ENCODE data around the gene NHLRC1. TPM values are rescaled to one million over a fixed set of nuclear protein-coding genes. Genes with fewer than 3 reads are reported as not detected.

NHLRC1 gene
- polyA plus RNA-seq, 3 donors: 0.75 to 3.1 (median 1.4) TPM

- H2AFZ ChIP-seq (ENCODE audit: insufficient read depth, low read depth, low read length, poor library complexity, severe bottlenecking): no peak overlapping the region
- H3K4me2 ChIP-seq (replicated peaks; ENCODE audit: extremely low read depth, low read length, poor library complexity, severe bottlenecking): no peak overlapping the region
- H3K36me3 ChIP-seq (replicated peaks in 1 of 2; ENCODE audit: control insufficient read depth in 1 of 2, insufficient read depth in 2 of 2, low read length in 2 of 2): peaks cover 57 to 61% of the 10 kb centered on the region in 2 donors
- DNase-seq: no peak
- TF ChIP-seq, protein P1, sequence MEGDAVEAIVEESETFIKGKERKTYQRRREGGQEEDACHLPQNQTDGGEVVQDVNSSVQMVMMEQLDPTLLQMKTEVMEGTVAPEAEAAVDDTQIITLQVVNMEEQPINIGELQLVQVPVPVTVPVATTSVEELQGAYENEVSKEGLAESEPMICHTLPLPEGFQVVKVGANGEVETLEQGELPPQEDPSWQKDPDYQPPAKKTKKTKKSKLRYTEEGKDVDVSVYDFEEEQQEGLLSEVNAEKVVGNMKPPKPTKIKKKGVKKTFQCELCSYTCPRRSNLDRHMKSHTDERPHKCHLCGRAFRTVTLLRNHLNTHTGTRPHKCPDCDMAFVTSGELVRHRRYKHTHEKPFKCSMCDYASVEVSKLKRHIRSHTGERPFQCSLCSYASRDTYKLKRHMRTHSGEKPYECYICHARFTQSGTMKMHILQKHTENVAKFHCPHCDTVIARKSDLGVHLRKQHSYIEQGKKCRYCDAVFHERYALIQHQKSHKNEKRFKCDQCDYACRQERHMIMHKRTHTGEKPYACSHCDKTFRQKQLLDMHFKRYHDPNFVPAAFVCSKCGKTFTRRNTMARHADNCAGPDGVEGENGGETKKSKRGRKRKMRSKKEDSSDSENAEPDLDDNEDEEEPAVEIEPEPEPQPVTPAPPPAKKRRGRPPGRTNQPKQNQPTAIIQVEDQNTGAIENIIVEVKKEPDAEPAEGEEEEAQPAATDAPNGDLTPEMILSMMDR (IDR thresholded peaks at IDR 0.05): no peak
- Mint-ChIP-seq H3K36me3 (peaks cover 54 to 85% of the 10 kb centered on the region in 2 donors), H3K27me3 (ENCODE audit: low read depth in 3 of 3) (no peaks in the 10 kb centered on the region), H3K4me1 (peaks cover 14% of the 10 kb centered on the region), H3K27ac (peak overlapping the region in 3 of 7 donors; percentile 28 to 48 (median 37)), H3K4me3 (no peak overlapping the region), H3K9me3 (no peaks in the 10 kb centered on the region)
- H3K9me3 ChIP-seq (replicated peaks in 1 of 2; ENCODE audit: control insufficient read depth in 1 of 2, insufficient read depth in 1 of 2, low read length in 2 of 2): no peaks in the 10 kb centered on the region
- H3K27ac ChIP-seq (ENCODE audit: low read depth in 1 of 2, low read length in 2 of 2): no peak overlapping the region
- H3K4me3 ChIP-seq (replicated peaks in 1 of 3; ENCODE audit: low read depth in 2 of 3, low read length in 3 of 3): no peak overlapping the region
- intact Hi-C loops (cut with micrococcal nuclease): no loop called here
- no peaks in the 10 kb centered on the region for H3K27me3 ChIP-seq (ENCODE audit: control insufficient read depth in 2 of 2, insufficient read depth in 2 of 2, low read length in 2 of 2)
- no peak overlapping the region for H3K9ac ChIP-seq (ENCODE audit: insufficient read depth, low read length, poor library complexity, severe bottlenecking)
- H3K4me1 ChIP-seq (ENCODE audit: control insufficient read depth in 1 of 2, insufficient read depth in 2 of 2, low read length in 2 of 2): peaks cover 3 to 7% of the 10 kb centered on the region in 2 donors
- whole genome bisulfite sequencing (ENCODE audit: insufficient coverage): no CpG with 5 or more reads among the region's 2 CpGs
- H3K79me2 ChIP-seq (ENCODE audit: insufficient read depth, low read length): peaks cover 26% of the 10 kb centered on the region
- H4K20me1 ChIP-seq (ENCODE audit: insufficient read depth, low read length): peaks cover 4% of the 10 kb centered on the region
Measured at GRCh38 chr6:18147160-18147559, 24.7 kb upstream of the NHLRC1 start.

DNA sequence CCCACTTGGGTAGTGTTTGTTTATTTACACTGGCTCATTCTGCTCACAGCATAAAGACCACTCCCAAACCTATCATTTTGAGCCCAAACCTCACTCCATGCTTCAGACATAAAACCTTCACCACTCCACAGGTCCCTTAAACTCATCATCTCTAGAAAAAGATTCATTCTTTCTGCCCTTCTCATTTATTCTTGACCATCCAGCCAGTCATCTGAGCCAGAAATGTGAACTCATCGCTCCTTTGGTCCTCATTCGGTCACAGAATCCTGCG, 20.0 kb upstream of the NHLRC1 start:
- no peak overlapping the region for H3K4me2 ChIP-seq (replicated peaks; ENCODE audit: extremely low read depth, low read length, poor library complexity, severe bottlenecking)
- H3K27ac Mint-ChIP-seq: peak overlapping the region in 3 of 7 donors; percentile 2 to 58 (median 25)
- no peaks in the 10 kb centered on the region for H3K9me3 Mint-ChIP-seq
- H3K36me3 ChIP-seq (replicated peaks in 1 of 2; ENCODE audit: control insufficient read depth in 1 of 2, insufficient read depth in 2 of 2, low read length in 2 of 2): peaks cover 79 to 91% of the 10 kb centered on the region in 2 donors
- H3K36me3 Mint-ChIP-seq: peaks cover 68 to 90% of the 10 kb centered on the region in 2 donors
- H3K4me3 Mint-ChIP-seq: no peak overlapping the region
- no peaks in the 10 kb centered on the region for H3K9me3 ChIP-seq (replicated peaks in 1 of 2; ENCODE audit: control insufficient read depth in 1 of 2, insufficient read depth in 1 of 2, low read length in 2 of 2)
- H3K27me3 ChIP-seq (ENCODE audit: control insufficient read depth in 2 of 2, insufficient read depth in 2 of 2, low read length in 2 of 2): no peaks in the 10 kb centered on the region
- H2AFZ ChIP-seq (ENCODE audit: insufficient read depth, low read depth, low read length, poor library complexity, severe bottlenecking): no peak overlapping the region
- no peaks in the 10 kb centered on the region for H3K27me3 Mint-ChIP-seq (ENCODE audit: low read depth in 3 of 3)
- no peak overlapping the region for H3K4me3 ChIP-seq (replicated peaks in 1 of 3; ENCODE audit: low read depth in 2 of 3, low read length in 3 of 3)
- intact Hi-C loops (cut with micrococcal nuclease): no loop called here
- H3K79me2 ChIP-seq (ENCODE audit: insufficient read depth, low read length): no peaks in the 10 kb centered on the region
- no peaks in the 10 kb centered on the region for H3K4me1 ChIP-seq (ENCODE audit: control insufficient read depth in 1 of 2, insufficient read depth in 2 of 2, low read length in 2 of 2)
- H3K27ac ChIP-seq (ENCODE audit: low read depth in 1 of 2, low read length in 2 of 2): no peak overlapping the region
- H3K9ac ChIP-seq (ENCODE audit: insufficient read depth, low read length, poor library complexity, severe bottlenecking): no peak overlapping the region
- no peak for DNase-seq
- peaks cover 4% of the 10 kb centered on the region for H4K20me1 ChIP-seq (ENCODE audit: insufficient read depth, low read length)
- H3K4me1 Mint-ChIP-seq: no peaks in the 10 kb centered on the region
- TF ChIP-seq, protein P1 (IDR thresholded peaks at IDR 0.05): no peak
- 97% methylated on average over 3 of the region's 3 CpGs for WGBS (ENCODE audit: insufficient coverage)
